K562 (cell line): Measurements from ENCODE around the gene BHLHE23. TPM values are rescaled to one million over a fixed set of nuclear protein-coding genes. Genes with fewer than 3 reads are reported as not detected.
A peak's percentile ranks its signal among the peaks of the same experiment; 100 is the strongest.

Experiments
- ATAC-seq: fragments of 200-7000 bp; cut with Tn5 transposase; 3 replicates; pipeline ENCODE4 v1.9.1; 2020; ENCODE audit warnings: moderate library complexity
- BruUV-seq: library from RNA; stranded (reverse); fragments of 400-500 nt; replicated peaks from 2 replicates; lab custom pipeline; 2021; lab: Mats Ljungman, UMichigan
- CTCF ChIA-PET: fragments of 300-600 bp; formaldehyde crosslinking; extraction: SDS; loops from one replicate; lab custom pipeline; 2021; ENCODE audit warnings: low intra/inter-chr PET ratio; lab: Yijun Ruan, JAX
- POLR2A ChIA-PET: fragments of 300-600, 350-650 bp; sonication (Branson Sonifier 250); formaldehyde crosslinking; extraction: SDS; loops from one replicate; lab custom pipeline; 2021; ENCODE audit warnings: antibody characterized with exemption, inconsistent platforms; lab: Yijun Ruan, JAX
- DNase-seq, 4 experiments: peaks; one replicate each; pipeline versions ENCODE4 v3.0.0 to v3.0.0-alpha.2; 2011 to 2018; ENCODE audit warnings: low spot score in 3 of 4, mixed read lengths in 3 of 4; ENCODE audit errors: extremely low read depth in 1 of 4
- FAIRE-seq: peaks from 2 replicates; lab custom pipeline; 2011; peaks lifted over from hg19 to GRCh38; lab: Jason Lieb, UNC
- H2AFZ ChIP-seq: 2 replicates; pipeline ENCODE4 v1.6.0; 2011; ENCODE audit warnings: low read depth, low read length, control low read depth, inconsistent platforms
- H3K27ac ChIP-seq: fragments of 200-600 bp; 3 replicates; pipeline ENCODE4 v1.8.0; 2011; ENCODE audit warnings: low read depth, mild to moderate bottlenecking, control low read depth, inconsistent platforms, low read length, moderate library complexity, mixed read lengths; ENCODE audit errors: extremely low read depth
- H3K27me3 ChIP-seq, 2 experiments: fragments of 300-600 bp in 1 of 2; 2 replicates in 1 of 2; 3 replicates in 1 of 2; pipeline versions ENCODE4 v1.6.0 to v1.8.0; 2011; ENCODE audit warnings: inconsistent platforms in 2 of 2, low read length in 2 of 2, mild to moderate bottlenecking in 1 of 2, mixed read lengths in 1 of 2, moderate library complexity in 1 of 2; ENCODE audit not compliant: control insufficient read depth in 2 of 2, insufficient read depth in 2 of 2
- H3K36me3 ChIP-seq: fragments of 300-600 bp; 3 replicates; pipeline ENCODE4 v1.8.0; 2011; ENCODE audit warnings: mild to moderate bottlenecking, low read length, inconsistent platforms; ENCODE audit not compliant: control insufficient read depth, insufficient read depth
- H3K4me1 ChIP-seq, 2 experiments: fragments of 200-600 bp in 1 of 2; replicated peaks in 1 of 2; 2 replicates in 1 of 2; 3 replicates in 1 of 2; pipeline versions ENCODE4 v1.5.1 to v1.8.0; 2011; ENCODE audit warnings: inconsistent platforms in 2 of 2, low read length in 2 of 2, mild to moderate bottlenecking in 1 of 2, mixed read lengths in 1 of 2, moderate library complexity in 1 of 2; ENCODE audit not compliant: control insufficient read depth in 2 of 2, insufficient read depth in 2 of 2
- H3K4me2 ChIP-seq: 2 replicates; pipeline ENCODE4 v1.6.1; 2011; ENCODE audit warnings: low read length, control low read depth, inconsistent platforms, mixed read lengths; ENCODE audit not compliant: insufficient read depth
- H3K4me3 ChIP-seq: fragments of 200-600 bp; sonication (generic), shearing (Covaris generic); 2 replicates; pipeline ENCODE4 v1.5.1; 2016; ENCODE audit warnings: control low read depth, inconsistent platforms
- H3K79me2 ChIP-seq: fragments of 200-600 bp; 3 replicates; pipeline ENCODE4 v1.8.0; 2011; ENCODE audit warnings: low read length, inconsistent platforms; ENCODE audit not compliant: control insufficient read depth, insufficient read depth
- H3K9ac ChIP-seq, 2 experiments: 2 replicates each; pipeline versions ENCODE4 v1.6.0 to v1.6.1; 2011; ENCODE audit warnings: low read depth in 2 of 2, low read length in 2 of 2, control low read depth in 1 of 2, inconsistent platforms in 1 of 2, mild to moderate bottlenecking in 1 of 2, mixed read lengths in 1 of 2; ENCODE audit not compliant: insufficient read depth in 1 of 2
- H3K9me1 ChIP-seq: one replicate; pipeline ENCODE4 v1.6.0; 2011; ENCODE audit warnings: inconsistent platforms, mild to moderate bottlenecking, low read length, moderate library complexity; ENCODE audit not compliant: control insufficient read depth, insufficient read depth
- H3K9me3 ChIP-seq: replicated peaks from 2 replicates; pipeline ENCODE4 v1.5.1; 2011; ENCODE audit warnings: low read depth, low read length, inconsistent platforms; ENCODE audit not compliant: control insufficient read depth, insufficient read depth
- H4K20me1 ChIP-seq: replicated peaks from 2 replicates; pipeline ENCODE4 v1.6.1; 2011; ENCODE audit warnings: low read length, inconsistent platforms, mixed read lengths; ENCODE audit not compliant: control insufficient read depth, insufficient read depth
- HNRNPL ChIP-seq: fragments of 200-400 bp; formaldehyde crosslinking; IDR thresholded peaks from 2 replicates; pipeline ENCODE4 v1.6.1; 2017; ENCODE audit warnings: low read depth, mild to moderate bottlenecking, low read length
- NBN ChIP-seq: fragments of 450-650 bp; IDR thresholded peaks from 2 replicates; pipeline ENCODE4 v1.6.1; 2016; ENCODE audit warnings: low read depth, mild to moderate bottlenecking
- RBM14 ChIP-seq: fragments of 200-400 bp; formaldehyde crosslinking; IDR thresholded peaks from 2 replicates; pipeline ENCODE4 v1.6.1; 2018; ENCODE audit warnings: low read depth, mild to moderate bottlenecking, low read length, moderate library complexity, borderline replicate concordance; ENCODE audit not compliant: insufficient read depth
- ZNF282 ChIP-seq: sonication (generic); formaldehyde crosslinking; IDR thresholded peaks from 2 replicates; pipeline ENCODE4 v1.8.1; 2023; ENCODE audit warnings: missing genetic modification reagents
- WGBS: fragments of 100-300 bp; shearing (Covaris generic); methylation state at CpG from one replicate; pipeline ENCODE4 v1.1.6; 2016; ENCODE audit warnings: low coverage, mixed read lengths; ENCODE audit not compliant: insufficient coverage; ENCODE audit errors: missing lambda C conversion rate; 5-methylcytosine and 5-hydroxymethylcytosine counted together
- in situ Hi-C: fragments of 300-500 bp; cut with MboI; formaldehyde crosslinking; loops from 4 replicates; pipeline ENCODE4 v1.15.0; 2018; ENCODE audit warnings: inconsistent platforms, mixed read lengths
- intact Hi-C: fragments of 100-400 bp; cut with micrococcal nuclease; formaldehyde crosslinking; loops from 2 replicates; pipeline ENCODE4 v1.14.2; 2022
- polyA plus RNA-seq, 8 experiments: library from polyadenylated mRNA; depleted of rRNA in 4 of 8; stranded (reverse) in 5 of 8; unstranded in 3 of 8; fragments of >200 nt; fragmentation: Nextera tagmentation in 2 of 8; fragmentation: Illumina TruSeq in 1 of 8; extraction: Ambion mirVana in 2 of 8; extraction: Trizol in 1 of 8; gene quantifications; 2 replicates each; pipeline versions ENCODE4 v1.2.1 to v1.2.3, GENCODE V29; 2011 to 2014; ENCODE audit warnings: inconsistent platforms in 1 of 8, missing spikeins in 1 of 8
- total RNA-seq, 7 experiments: library from RNA; depleted of rRNA in 6 of 7; stranded (reverse); fragments of >200 nt in 6 of 7; fragmentation: Illumina TruSeq in 2 of 7; extraction: Trizol in 2 of 7; gene quantifications; 2 replicates each; pipeline versions ENCODE4 v1.2.1 to v1.2.3, GENCODE V29; 2011 to 2021; ENCODE audit warnings: low replicate concordance in 1 of 7

BHLHE23 gene
- total and polyA plus RNA-seq, 9 of the 15 experiments (the other 6 are each of a cell fraction or from before 2014, with no cell fraction given), result not detected

DNA sequence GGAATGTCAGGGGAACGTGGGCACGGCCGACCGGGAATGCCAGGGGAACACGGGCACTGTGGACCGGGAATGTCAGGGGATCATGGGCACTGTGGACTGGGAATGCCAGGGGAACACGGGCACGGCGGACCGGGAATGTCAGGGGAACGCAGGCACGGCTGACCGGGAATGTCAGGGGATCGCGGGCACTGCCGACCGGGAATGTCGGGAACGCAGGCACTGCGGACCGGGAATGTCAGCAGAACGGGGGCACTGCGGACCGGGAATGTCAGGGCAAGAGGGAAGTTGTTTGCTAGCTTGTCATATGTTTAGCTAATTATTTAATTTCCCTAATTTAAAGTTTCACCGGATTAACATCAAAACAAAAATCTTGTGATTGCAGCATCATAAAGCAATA, 37.4 kb upstream of the BHLHE23 start:
- no peak overlapping the region for H3K9ac ChIP-seq
- peaks cover 39 to 66% of the 10 kb centered on the region in 2 experiments for H3K27me3 ChIP-seq
- FAIRE-seq (no peak), ATAC-seq (no peak), DNase-seq (no peak)
- H3K36me3 ChIP-seq, result no peaks in the 10 kb centered on the region
- H3K4me1 ChIP-seq, result peaks cover 0 to 10% of the 10 kb centered on the region in 2 experiments; a peak in 1 of 5 replicates
- CTCF ChIA-PET, result interaction anchor here (0.6 kb wide), 1 partner anchor 500 kb away, joined by 3 read pairs; no protein-coding TSS in a partner anchor
- no peak overlapping the region for H3K27ac ChIP-seq
- no peaks in the 10 kb centered on the region for H3K9me1 ChIP-seq
- in situ Hi-C loops, result no loop called here
- TF ChIP-seq NBN (no peak), HNRNPL (0 out of 2 replicates have a peak, but pooled peaks have one; percentile 20)
- H2AFZ ChIP-seq, result no peak overlapping the region
- no peak overlapping the region for H3K4me2 ChIP-seq
- no peaks in the 10 kb centered on the region for H3K9me3 ChIP-seq
- no peak overlapping the region for H3K4me3 ChIP-seq
- no peaks in the 10 kb centered on the region for H3K79me2 ChIP-seq
- WGBS, result 4% methylated on average over 15 of the region's 25 CpGs
- intact Hi-C loops, result no loop called here
- peaks cover 5% of the 10 kb centered on the region for H4K20me1 ChIP-seq
- POLR2A ChIA-PET, result interaction anchor here (0.6 kb wide), 1 partner anchor 96 kb away, joined by 3 read pairs; no protein-coding TSS in a partner anchor
- no TSS peak for BruUV-seq

DNA sequence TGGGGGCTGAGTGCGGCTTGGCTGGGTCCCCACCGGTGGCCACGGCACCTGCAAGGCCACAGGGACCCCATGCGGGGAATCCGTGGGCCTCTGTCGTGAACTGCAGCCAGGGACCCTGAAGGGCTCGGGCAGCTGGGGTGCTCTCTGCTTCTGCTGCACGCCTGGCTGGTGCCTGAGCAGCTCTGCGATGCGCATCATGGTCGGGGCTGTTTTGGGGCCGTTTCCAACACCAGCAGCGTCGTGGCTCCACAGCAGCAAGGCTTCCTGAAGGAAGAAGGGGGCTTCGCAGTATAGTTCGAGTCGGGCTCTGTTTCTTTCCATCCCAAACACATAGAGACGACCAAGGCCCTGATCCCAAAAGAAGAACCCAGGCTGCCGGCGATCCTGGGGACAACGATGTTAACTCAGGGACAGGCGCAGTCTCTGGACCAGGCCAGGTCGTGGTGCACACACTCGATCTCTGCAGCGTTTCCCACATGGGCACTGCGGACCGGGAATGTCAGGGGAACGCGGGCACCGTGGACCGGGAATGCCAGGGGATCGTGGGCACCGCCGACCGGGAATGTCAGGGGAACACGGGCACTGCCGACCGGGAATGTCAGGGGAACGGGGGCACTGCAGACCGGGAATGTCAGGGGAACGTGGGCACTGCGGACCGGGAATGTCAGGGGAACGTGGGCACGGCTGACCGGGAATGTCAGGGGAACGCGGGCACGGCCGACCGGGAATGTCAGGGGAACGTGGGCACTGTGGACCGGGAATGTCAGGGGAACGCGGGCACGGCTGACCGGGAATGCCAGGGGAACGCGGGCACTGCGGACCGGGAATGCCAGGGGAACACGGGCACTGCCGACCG, 36.8 kb upstream of the BHLHE23 start:
- Histone ChIP-seq H3K4me1 (peaks cover 0 to 10% of the 10 kb centered on the region in 2 experiments; a peak in 1 of 5 replicates), H3K36me3 (no peaks in the 10 kb centered on the region), H3K9me3 (no peaks in the 10 kb centered on the region), H2AFZ (no peak overlapping the region), H3K9ac (no peak overlapping the region), H3K27ac (no peak overlapping the region), H3K4me2 (no peak overlapping the region), H4K20me1 (peaks cover 5% of the 10 kb centered on the region), H3K79me2 (no peaks in the 10 kb centered on the region), H3K27me3 (peaks cover 39 to 65% of the 10 kb centered on the region in 2 experiments), H3K4me3 (no peak overlapping the region), H3K9me1 (no peaks in the 10 kb centered on the region)
- 2% methylated on average over 55 of the region's 64 CpGs for whole genome bisulfite sequencing
- no peak for ATAC-seq
- BruUV-seq, result no TSS peak
- no peak for DNase-seq
- intact Hi-C loops, result no loop called here
- FAIRE-seq, result no peak
- ChIA-PET CTCF (interaction anchor here (0.6 kb wide), 1 partner anchor 500 kb away, joined by 3 read pairs; no protein-coding TSS in a partner anchor), POLR2A (interaction anchor here (0.6 kb wide), 2 partner anchors 11 to 13 kb away, joined by 3 read pairs; no protein-coding TSS in a partner anchor)
- in situ Hi-C loops, result no loop called here
- no peak for TF ChIP-seq RBM14
- no peak for TF ChIP-seq ZNF282 (CRISPR knock-in tag)
